CD4-positive, alpha-beta T cell treated with Interleukin-4 for 4 hours (primary cell): ENCODE measurements around the gene AGMO.

ENCODE experiments used
- DNase-seq: peaks from one replicate; pipeline ENCODE4 v3.0.0-alpha.2; 2020

Gene AGMO

GRCh38 chr7:15204421-15204820 lies 357.4 kb downstream of the AGMO start:
- no peak for DNase-seq

GRCh38 chr7:15199482-15199881 lies 362.3 kb downstream of the AGMO start:
- DNase-seq: no peak

- no peak for DNase-seq
Measured at GRCh38 chr7:15197042-15197977, 364.5 kb downstream of the AGMO start.

- no peak for DNase-seq
Measured at GRCh38 chr7:15178065-15178464, 383.8 kb downstream of the AGMO start.

- DNase-seq: no peak
Measured at GRCh38 chr7:15176089-15176488, 385.7 kb downstream of the AGMO start.

GRCh38 chr7:15175152-15175551 lies 386.7 kb downstream of the AGMO start:
- no peak for DNase-seq

GRCh38 chr7:15174485-15174884 lies 387.3 kb downstream of the AGMO start:
- DNase-seq: no peak

GRCh38 chr7:15168489-15168888 lies 393.3 kb downstream of the AGMO start:
- DNase-seq: no peak

- no peak for DNase-seq
Measured at GRCh38 chr7:15167912-15168311, 393.9 kb downstream of the AGMO start.

- DNase-seq: no peak
Measured at GRCh38 chr7:15166620-15167019, 395.2 kb downstream of the AGMO start.

- no peak for DNase-seq
Measured at GRCh38 chr7:15159261-15159660, 402.6 kb downstream of the AGMO start.

- no peak for DNase-seq
Measured at GRCh38 chr7:15158141-15158810, 403.5 kb downstream of the AGMO start.
